ENCODE data around the gene SHROOM3.

GRCh38 chr4:76548704-76549103, 113.7 kb downstream of the SHROOM3 start:
- TF ChIP-seq GLIS3 (CRISPR knock-in tag; IDR thresholded peaks at IDR 0.05) (no peak), BACH2 (CRISPR knock-in tag; IDR thresholded peaks at IDR 0.05; ENCODE audit: borderline replicate concordance) (no peak), ESRRG (CRISPR knock-in tag; IDR thresholded peaks at IDR 0.05) (no peak), CREB5 (CRISPR knock-in tag; IDR thresholded peaks at IDR 0.05; ENCODE audit: low read depth) (no peak), POU6F1 (CRISPR knock-in tag; IDR thresholded peaks at IDR 0.05; ENCODE audit: borderline replicate concordance, low read depth) (no peak), PATZ1 (CRISPR knock-in tag; IDR thresholded peaks at IDR 0.05; ENCODE audit: borderline replicate concordance) (no peak), TSHZ2 (CRISPR knock-in tag; IDR thresholded peaks at IDR 0.05) (no peak), CSRNP3 (CRISPR knock-in tag; IDR thresholded peaks at IDR 0.05) (no peak)
